HAP-1 (cell line): ENCODE data around the gene SNRPD3.

Source experiments
- DNase-seq, 2 experiments: peaks; one replicate each; pipeline ENCODE4 v3.0.0-alpha.2; 2016 to 2020; ENCODE audit warnings: low spot score in 2 of 2
- H3K27me3 ChIP-seq: fragments of 250-450 bp; sonication (Bioruptor Pico); 2 replicates; pipeline ENCODE4 v1.5.1; 2020; ENCODE audit warnings: low read depth, mild to moderate bottlenecking, moderate library complexity
- H3K36me3 ChIP-seq: fragments of 250-450 bp; sonication (Bioruptor Pico); replicated peaks from 2 replicates; pipeline ENCODE4 v1.5.1; 2020; ENCODE audit warnings: mild to moderate bottlenecking
- H3K4me1 ChIP-seq: fragments of 250-450 bp; sonication (Bioruptor Pico); 2 replicates; pipeline ENCODE4 v1.5.1; 2020; ENCODE audit warnings: mild to moderate bottlenecking
- H3K4me3 ChIP-seq: fragments of 250-450 bp; sonication (Bioruptor Pico); 2 replicates; pipeline ENCODE4 v1.5.1; 2020; ENCODE audit warnings: mild to moderate bottlenecking, moderate library complexity
- H3K9me3 ChIP-seq: fragments of 250-450 bp; sonication (Bioruptor Pico); 2 replicates; pipeline ENCODE4 v1.5.1; 2020; ENCODE audit warnings: mild to moderate bottlenecking, moderate library complexity
- in situ Hi-C: fragments of 300-500 bp; cut with MboI; formaldehyde crosslinking; loops from 3 replicates; pipeline ENCODE4 v1.14.3; 2020; ENCODE audit warnings: low sequenced_read_pairs, inconsistent platforms, mixed read lengths

SNRPD3 gene

GRCh38 chr22:24565077-24565476 is 9.3 kb downstream of the SNRPD3 start:
- no peaks in the 10 kb centered on the region; the same call in 1 of the 2 replicates for H3K4me1 ChIP-seq
- peaks cover 76% of the 10 kb centered on the region for H3K36me3 ChIP-seq
- H3K9me3 ChIP-seq, result no peaks in the 10 kb centered on the region
- H3K27me3 ChIP-seq, result no peaks in the 10 kb centered on the region
- no peak for DNase-seq
- in situ Hi-C loops, result no loop called here
- H3K4me3 ChIP-seq, result no peak overlapping the region

GRCh38 chr22:24566899-24567511 is 11.2 kb downstream of the SNRPD3 start:
- in situ Hi-C loops, result no loop called here
- H3K4me1 ChIP-seq, result no peaks in the 10 kb centered on the region; the same call in 1 of the 2 replicates
- H3K9me3 ChIP-seq, result no peaks in the 10 kb centered on the region
- H3K4me3 ChIP-seq, result no peak overlapping the region
- no peak for DNase-seq
- H3K27me3 ChIP-seq, result no peaks in the 10 kb centered on the region
- H3K36me3 ChIP-seq, result peaks cover 81% of the 10 kb centered on the region

DNA sequence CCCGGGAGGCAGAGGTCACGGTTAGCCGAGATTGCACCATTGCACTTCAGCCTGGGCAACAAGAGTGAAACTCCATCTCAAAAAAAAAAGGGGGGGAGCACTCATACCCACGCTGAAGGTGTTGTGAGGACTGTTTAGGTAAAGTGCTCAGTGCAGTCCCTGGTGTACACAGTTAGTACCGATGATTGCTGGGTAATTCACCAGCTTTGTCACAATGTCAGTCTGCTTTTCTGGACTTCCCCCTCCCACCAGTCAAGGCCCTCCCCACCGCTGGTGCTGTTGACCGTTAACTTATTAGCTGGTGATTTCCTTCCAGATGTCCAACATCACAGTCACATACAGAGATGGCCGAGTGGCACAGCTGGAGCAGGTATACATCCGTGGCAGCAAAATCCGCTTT is 11.9 kb downstream of the SNRPD3 start:
- H3K4me3 ChIP-seq, result no peak overlapping the region
- H3K36me3 ChIP-seq, result peaks cover 81% of the 10 kb centered on the region
- H3K27me3 ChIP-seq, result no peaks in the 10 kb centered on the region
- H3K4me1 ChIP-seq, result no peaks in the 10 kb centered on the region; the same call in 1 of the 2 replicates
- in situ Hi-C loops, result no loop called here
- no peak for DNase-seq
- H3K9me3 ChIP-seq, result no peaks in the 10 kb centered on the region

DNA sequence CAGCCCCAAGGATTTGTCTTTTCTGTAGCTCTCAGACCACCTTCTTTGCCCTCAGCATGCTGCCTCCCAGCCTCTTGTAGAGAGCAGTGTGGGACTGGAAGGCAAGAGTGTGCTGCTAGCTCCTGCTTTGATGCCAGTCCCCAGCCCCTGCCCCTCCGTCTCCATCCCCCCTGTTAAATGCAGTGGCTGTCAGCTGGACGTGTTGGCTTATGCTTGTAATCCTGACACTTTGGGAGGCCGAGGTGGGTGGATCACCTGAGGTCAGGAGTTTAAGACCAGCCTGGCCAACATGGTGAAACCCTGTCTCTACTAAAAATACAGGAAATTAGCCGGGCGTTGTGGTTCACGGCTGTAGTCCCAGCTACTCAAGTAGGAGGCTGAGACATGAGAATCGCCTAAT is 15.5 kb downstream of the SNRPD3 start:
- no peak for DNase-seq
- peaks cover 75% of the 10 kb centered on the region for H3K36me3 ChIP-seq
- H3K4me1 ChIP-seq, result no peaks in the 10 kb centered on the region
- in situ Hi-C loops, result no loop called here
- no peaks in the 10 kb centered on the region for H3K9me3 ChIP-seq
- H3K4me3 ChIP-seq, result no peak overlapping the region
- no peaks in the 10 kb centered on the region for H3K27me3 ChIP-seq

DNA sequence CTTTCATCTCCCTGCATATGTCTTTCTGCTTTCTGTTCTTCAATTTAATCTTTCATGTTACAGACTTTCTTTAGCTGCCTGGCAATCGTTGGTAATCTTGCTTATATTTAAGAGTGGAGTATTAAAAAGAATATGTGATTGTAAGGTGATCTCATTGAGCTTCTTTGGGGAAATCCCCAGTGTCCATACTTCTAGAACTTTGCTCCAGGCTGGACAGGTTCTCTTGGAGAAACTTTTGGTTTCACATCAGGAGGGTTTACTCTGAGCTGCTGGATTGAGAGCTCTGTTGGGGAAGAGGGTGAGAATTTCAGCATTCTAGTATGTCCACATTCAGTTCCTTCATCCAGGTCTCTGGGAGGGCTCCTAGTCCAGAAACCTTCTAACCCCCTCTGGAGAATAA is 21.0 kb downstream of the SNRPD3 start:
- Histone ChIP-seq H3K4me1 (peaks cover 7% of the 10 kb centered on the region), H3K36me3 (peaks cover 38% of the 10 kb centered on the region), H3K27me3 (no peaks in the 10 kb centered on the region), H3K9me3 (no peaks in the 10 kb centered on the region), H3K4me3 (no peak overlapping the region)
- no peak for DNase-seq
- in situ Hi-C loops, result no loop called here

DNA sequence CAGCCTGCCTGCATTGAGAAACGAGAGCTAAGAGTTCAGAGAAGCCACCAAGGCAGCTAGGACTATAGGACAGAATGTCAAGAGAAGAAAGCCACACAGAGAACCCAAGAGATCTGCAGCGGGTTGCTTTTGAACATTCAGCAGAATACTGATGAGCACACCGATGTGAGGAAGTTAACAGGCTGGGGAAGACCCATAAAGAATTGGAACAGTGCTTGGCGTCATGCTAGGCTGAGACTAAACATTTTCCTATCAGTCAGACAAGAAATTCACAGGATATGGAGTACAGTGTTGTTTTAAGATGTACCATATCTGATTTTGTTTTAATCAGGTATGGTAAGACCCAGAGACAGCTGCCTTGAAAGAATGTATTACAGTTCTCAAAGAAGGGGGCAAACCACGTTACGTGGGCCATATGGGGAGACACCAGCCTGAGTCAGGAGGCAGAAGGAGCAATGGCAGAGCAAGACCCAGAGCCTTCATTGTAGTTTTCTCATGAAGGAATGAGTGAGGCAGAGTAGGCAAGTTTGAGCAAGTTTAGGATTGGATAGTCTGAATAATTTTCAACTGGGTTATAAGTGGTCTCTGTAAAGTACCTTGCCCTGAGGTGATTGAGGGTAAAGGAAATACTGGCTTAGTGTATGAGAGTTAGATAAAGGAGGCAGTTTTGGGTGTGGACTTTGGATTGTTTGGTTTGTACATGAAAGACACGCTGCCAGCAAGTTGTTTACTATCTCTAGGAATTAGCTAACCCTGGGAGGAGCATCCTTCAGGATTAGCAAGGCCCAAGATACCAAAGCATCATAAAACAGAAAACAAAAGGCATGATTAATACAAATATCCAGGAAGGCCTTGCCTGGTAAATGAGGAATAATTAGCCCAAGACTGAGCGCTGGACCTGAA is 22.8 kb downstream of the SNRPD3 start:
- Histone ChIP-seq H3K4me1 (peaks cover 7% of the 10 kb centered on the region), H3K27me3 (no peaks in the 10 kb centered on the region), H3K36me3 (peaks cover 19% of the 10 kb centered on the region), H3K9me3 (no peaks in the 10 kb centered on the region), H3K4me3 (no peak overlapping the region)
- DNase-seq, result no peak
- in situ Hi-C loops, result no loop called here

DNA sequence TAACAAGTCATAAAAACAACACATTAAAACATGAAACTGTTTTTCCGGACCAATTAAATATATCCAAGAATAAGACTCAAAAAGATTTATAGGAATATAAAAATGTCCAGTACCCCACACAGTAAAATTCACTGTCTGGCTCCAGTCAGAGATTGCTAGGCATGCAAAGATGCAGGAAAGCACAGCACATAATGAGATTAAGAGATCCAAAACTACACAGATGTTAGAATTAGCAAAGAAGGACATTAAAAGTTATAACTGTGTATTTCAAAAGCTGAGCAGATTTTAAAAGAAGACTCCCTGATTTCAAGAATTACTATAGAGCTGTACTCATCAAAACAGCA is 23.4 kb downstream of the SNRPD3 start:
- peaks cover 7% of the 10 kb centered on the region for H3K4me1 ChIP-seq
- H3K4me3 ChIP-seq, result no peak overlapping the region
- in situ Hi-C loops, result no loop called here
- H3K27me3 ChIP-seq, result no peaks in the 10 kb centered on the region
- peaks cover 13% of the 10 kb centered on the region for H3K36me3 ChIP-seq
- H3K9me3 ChIP-seq, result no peaks in the 10 kb centered on the region
- no peak for DNase-seq

GRCh38 chr22:24580276-24580675 is 24.5 kb downstream of the SNRPD3 start:
- in situ Hi-C loops, result no loop called here
- H3K27me3 ChIP-seq, result no peaks in the 10 kb centered on the region
- no peak overlapping the region for H3K4me3 ChIP-seq
- H3K9me3 ChIP-seq, result no peaks in the 10 kb centered on the region
- DNase-seq, result no peak
- H3K36me3 ChIP-seq, result peaks cover 7% of the 10 kb centered on the region
- peaks cover 7% of the 10 kb centered on the region for H3K4me1 ChIP-seq

DNA sequence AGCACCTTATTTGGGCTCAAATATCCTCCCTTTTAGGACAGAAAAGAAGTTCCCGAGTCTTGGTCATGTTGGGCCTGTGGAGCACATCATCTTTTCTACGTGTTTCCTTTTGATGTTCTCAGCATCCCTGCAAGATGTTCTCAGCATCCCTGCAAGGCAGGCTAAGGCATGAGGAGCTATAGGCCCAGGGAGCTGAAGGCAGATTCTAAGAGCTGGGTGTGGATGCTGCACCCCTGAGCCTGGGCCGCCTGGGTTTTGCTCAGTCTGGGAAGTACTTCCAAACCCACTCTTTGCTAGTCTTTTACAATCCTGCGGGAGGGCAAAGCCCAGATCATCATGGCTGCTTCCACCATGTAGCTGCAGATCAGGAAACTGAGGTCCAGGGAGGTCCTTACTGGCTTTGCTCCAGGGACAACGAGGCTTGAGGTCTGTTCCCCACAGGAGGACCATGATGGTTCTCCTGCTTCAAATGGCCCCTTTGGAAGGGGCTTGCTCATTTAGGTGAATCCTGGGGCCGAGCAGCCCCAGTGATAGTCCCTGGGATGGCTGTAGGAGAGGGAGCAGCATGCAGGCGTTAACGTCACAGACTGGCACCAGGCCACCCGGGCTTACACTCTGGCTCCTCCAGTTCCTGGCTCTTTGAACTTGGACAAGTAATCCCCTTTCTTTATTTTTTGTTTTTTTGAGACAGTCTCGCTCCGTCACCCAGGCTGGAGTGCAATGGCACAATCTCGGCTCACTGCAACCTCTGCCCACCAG is 26.4 kb downstream of the SNRPD3 start:
- DNase-seq, result no peak
- no peak overlapping the region for H3K4me3 ChIP-seq
- no peaks in the 10 kb centered on the region for H3K27me3 ChIP-seq
- H3K36me3 ChIP-seq, result peaks cover 3% of the 10 kb centered on the region; the same call in 1 of the 2 replicates
- H3K4me1 ChIP-seq, result peaks cover 7% of the 10 kb centered on the region
- in situ Hi-C loops, result no loop called here
- H3K9me3 ChIP-seq, result no peaks in the 10 kb centered on the region

- no peaks in the 10 kb centered on the region for H3K27me3 ChIP-seq
- peaks cover 3% of the 10 kb centered on the region for H3K4me1 ChIP-seq
- in situ Hi-C loops, result no loop called here
- H3K4me3 ChIP-seq, result no peak overlapping the region
- H3K36me3 ChIP-seq, result no peaks in the 10 kb centered on the region
- DNase-seq, result peak in 1 of 2 experiments; percentile 32
- no peaks in the 10 kb centered on the region for H3K9me3 ChIP-seq
These were observed 27.7 kb downstream of the SNRPD3 start for GRCh38 chr22:24583221-24584165.

- H3K4me3 ChIP-seq, result no peak overlapping the region
- H3K9me3 ChIP-seq, result no peaks in the 10 kb centered on the region
- H3K4me1 ChIP-seq, result no peaks in the 10 kb centered on the region
- in situ Hi-C loops, result no loop called here
- no peaks in the 10 kb centered on the region for H3K36me3 ChIP-seq
- H3K27me3 ChIP-seq, result no peaks in the 10 kb centered on the region
- no peak for DNase-seq
These were observed 28.5 kb downstream of the SNRPD3 start for GRCh38 chr22:24584166-24584790.

DNA sequence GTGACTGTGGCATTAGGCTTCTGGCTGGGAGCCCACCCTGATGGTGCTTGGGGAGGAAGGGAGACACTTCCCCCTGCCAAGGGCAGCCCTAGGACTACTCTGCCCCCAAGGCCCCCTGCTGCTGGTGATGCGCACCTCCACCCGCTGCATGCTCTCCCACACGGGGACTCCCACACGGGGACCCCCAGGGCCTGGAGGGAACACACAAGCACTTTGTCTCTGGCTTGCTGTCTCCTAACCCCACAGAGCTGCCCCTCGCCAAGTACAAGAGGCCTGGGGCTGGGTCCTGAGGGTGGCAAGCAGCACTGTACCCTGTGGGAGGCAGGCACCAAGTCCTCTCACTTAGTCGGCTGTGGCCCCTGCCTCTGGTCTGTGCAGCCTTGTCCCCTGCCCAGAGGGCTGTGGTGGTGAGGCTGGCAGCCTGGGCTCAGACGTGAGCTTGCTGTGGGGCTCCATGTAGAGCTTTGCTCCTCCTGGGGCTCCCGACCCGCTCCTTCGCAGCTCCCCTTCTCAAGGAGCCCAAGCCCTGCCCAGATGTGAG is 29.1 kb downstream of the SNRPD3 start:
- in situ Hi-C loops, result no loop called here
- no peaks in the 10 kb centered on the region for H3K36me3 ChIP-seq
- no peak for DNase-seq
- H3K27me3 ChIP-seq, result no peaks in the 10 kb centered on the region
- no peaks in the 10 kb centered on the region for H3K4me1 ChIP-seq
- H3K9me3 ChIP-seq, result no peaks in the 10 kb centered on the region
- H3K4me3 ChIP-seq, result no peak overlapping the region
